ENCODE results near the gene ERC1. TPM values are rescaled to one million over a fixed set of nuclear protein-coding genes. Genes with fewer than 3 reads are reported as not detected.

Gene ERC1
- polyA plus RNA-seq, 5 donors, result 27.0 to 40.4 (median 33.6) TPM

DNA sequence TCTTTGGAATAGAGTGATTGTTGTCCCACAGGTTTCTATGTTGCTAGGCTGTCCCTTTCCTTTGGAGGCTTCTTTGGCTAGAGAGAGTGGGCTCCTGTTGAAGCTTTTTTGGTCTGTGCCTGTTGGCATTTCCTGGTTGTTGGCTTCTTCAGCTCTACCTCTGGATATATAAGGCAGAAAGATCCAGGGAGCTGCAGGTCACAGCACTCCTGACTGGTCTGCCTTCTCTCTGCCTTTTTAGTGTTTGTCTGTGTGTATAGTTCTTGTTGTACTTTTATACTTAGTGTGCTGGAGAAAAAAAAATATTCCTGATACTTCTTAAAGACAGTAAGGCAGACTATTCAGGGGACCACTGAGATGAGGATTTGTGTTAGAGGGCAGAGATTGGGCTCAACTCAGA is 400.7 kb downstream of the ERC1 start:
- DNase-seq, result no peak

DNA sequence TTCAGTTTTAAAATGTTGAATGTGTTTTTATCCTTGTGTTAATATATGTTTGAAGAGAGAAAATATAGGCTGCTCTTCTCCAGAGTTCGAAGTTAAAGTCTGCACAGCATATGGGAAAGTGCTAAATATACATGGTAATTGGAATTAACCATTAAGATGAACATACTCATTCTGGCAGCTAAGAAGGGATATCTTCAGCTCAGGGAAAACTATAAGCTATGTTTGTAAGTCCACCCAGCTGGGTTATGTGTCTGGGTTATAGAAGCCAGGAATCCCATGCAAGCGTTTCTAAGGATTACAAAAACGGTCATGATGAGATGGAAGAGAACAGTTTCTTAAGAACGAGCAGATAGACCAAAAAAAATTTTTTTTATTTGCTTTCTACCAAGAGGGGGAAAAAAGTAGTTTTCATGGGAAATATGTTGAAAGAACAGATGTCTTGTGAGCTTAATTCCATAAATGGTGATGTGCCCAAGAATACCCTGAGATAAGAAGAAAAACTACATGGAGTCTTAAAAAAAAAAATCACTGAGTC is 404.5 kb downstream of the ERC1 start:
- DNase-seq, result no peak

DNA sequence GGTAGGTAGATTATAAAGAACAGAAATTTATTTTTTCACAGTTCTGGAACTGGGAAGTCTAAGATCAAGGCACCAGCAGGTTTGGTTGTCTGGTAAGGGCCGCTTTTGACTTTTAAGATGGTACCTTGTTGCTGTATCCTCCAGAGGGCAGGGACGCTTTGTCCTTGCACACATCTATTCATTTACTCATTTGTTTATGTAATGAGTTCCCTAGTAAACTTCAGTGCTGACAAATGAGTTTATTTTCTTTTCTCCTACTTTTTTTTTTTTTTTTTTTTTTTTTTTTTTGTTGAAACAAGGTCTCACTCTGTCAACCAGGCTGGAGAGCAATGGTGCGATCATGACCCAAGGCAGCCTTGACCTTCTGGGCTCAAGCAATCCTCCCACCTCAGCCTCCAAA is 407.6 kb downstream of the ERC1 start:
- DNase-seq, result no peak

DNA sequence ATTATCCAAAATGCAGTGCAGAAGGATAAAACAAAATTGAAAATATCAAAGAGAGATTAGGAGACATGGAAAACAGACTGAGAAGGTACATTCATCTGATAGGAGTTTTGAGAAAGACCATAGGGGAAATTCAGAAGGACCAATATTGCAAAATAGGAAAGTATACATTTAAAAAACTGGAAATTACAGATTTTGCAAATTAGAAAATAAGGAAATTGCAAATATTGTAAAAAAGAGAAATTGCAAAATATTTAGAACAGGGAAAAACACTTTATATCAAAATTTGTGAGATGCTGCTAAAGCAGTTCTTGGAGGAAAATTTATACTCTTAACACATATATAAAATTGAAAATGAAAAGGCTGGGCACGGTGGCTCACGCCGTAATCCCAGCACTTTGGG is 410.9 kb downstream of the ERC1 start:
- DNase-seq, result no peak

DNA sequence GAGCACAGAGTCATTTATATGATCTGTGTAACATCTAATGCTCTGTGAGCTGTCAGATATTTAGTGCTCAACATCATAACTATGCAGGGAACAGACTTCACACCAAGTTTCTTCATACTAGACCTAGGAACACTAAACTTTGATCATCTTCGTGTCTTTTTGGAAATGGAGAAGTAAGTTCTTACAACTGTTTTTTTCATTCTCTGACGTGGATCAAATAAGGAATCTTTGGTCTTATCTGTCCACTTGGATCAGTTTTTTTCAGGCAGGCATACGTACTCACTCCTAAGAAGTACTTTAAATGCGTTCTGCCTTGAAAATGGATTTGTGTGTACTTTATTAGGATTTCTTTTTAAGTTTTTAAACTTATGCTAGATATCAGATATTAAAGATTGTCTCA is 412.4 kb downstream of the ERC1 start:
- no peak for DNase-seq

DNA sequence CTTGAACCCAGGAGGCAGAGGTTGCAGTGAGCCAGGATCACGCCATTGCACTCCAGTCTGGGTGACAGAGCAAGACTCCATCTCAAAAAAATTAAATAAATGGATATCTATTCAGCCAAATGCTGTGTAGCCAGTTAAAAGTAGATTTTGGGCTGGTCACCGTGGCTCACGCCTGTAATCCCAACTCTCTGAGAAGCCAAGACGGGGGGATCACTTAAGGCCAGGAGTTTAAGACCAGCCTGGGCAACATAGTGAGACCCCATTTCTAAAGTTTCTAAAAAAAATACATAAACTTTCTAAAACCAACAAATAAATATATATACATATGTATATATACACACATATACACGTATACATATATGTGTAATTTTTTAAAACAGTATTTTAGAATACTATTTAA is 414.6 kb downstream of the ERC1 start:
- DNase-seq, result no peak

DNA sequence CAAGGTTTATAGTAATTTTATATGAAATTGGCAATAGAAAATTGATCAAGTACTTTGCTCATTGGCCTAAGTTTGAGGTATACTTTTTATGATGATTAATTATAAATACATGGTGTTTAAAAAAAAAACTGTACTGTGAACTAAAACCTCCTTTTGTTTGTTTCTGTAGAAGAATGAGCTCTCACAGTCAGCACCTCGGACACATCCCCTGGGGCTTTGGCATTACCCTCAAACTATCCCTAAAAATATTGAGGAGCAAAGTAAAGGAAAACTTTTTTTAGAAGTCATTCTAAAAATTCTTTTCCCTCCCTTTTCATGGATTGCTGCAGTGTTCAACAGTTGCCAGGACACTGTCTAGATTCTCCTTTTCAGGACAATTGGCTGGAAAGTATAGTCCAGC is 419.8 kb downstream of the ERC1 start:
- DNase-seq, result no peak

DNA sequence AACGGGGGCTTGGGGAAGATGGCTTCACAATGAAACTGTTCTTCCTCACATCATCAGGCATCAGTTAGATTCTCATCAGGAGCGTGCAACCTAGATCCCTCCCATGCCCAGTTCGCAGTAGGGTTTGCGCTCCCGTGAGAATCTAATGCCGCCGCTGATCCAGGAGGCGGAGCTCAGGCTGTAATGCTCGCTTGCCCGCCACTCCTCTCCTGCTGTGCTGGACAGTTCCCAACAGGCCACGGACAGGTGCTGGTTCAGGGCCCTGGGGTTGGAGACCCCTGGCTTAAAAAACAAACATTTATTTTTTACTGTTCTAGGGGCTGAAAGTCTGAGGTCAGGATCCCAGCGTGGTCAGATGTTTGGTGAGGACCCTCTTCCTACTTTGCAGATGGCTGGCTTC is 422.9 kb downstream of the ERC1 start:
- DNase-seq, result no peak

DNA sequence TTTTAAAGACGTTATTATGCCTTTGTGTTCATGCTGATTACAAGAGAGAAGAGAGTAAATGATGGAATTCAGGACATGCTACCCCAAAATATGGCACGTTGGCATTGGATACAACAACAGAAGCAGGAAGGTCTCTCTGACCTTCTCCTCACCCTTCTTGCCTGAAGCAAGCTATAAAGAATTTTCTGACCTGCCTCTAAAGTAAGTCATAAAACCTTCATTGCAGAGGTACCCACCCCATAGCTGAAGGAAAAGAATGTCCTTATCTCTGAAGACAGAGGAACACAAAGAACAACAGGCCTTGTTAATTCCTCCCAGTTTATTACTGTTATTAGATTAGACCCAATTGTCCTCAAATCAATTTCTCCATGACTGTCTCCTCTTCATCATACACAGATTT is 427.1 kb downstream of the ERC1 start:
- no peak for DNase-seq

DNA sequence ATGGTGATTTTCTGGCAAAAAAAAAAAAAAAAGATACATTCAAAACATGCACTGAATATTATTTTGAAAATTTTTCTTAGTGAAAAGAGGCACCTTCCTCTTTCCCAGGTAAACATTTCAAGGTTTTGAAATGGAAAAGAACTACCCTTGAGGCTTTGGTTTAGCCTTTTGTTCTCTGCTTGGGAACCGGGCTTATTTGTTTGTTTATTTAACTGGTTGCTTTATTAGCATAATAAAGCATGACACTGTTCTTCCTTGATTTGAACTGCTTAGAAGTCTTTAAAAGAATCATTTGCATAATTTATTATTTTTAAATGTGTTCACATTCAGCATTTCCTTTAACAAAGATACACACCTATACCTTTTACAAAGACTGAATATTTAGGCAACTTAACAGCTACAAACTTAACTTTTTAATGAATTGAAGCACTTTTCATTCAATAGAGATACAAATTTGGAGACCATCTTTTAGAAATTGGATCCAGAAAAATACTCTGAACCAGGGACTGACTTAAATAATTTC is 428.9 kb downstream of the ERC1 start:
- no peak for DNase-seq

DNA sequence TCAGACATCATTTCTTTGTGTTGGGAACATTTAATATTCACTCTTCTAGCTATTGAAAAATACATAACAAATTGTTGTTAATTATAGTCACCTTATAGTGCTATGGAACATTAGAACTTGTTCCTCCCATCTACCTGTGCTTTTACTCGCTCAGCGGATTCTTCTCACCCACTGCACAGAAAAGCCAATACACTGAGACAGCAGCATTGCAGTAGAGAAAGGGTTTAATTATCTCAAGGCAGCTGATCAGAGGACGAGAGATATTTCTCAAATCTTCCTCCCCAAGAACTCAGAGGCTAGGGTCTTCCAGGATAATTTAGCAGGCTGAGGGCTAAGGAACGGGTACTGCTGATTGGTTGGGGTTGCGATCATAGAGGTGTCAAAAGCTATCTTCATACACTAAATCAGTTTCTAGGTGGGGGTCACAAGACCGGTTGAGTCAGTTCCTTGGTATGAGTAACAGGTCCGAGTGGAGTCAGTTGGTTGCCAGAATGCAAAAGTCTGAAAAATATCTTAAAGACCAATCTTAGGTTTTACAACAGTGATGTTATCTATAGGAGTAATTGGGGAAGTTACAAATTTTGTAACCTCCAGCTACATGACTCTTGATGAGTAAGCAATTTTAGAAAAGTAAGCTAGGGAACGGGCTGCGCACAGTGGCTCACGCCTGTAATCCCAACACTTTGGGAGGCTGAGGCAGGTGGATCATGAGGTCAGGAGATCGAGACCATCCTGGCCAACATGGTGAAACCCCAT is 430.2 kb downstream of the ERC1 start:
- no peak for DNase-seq

DNA sequence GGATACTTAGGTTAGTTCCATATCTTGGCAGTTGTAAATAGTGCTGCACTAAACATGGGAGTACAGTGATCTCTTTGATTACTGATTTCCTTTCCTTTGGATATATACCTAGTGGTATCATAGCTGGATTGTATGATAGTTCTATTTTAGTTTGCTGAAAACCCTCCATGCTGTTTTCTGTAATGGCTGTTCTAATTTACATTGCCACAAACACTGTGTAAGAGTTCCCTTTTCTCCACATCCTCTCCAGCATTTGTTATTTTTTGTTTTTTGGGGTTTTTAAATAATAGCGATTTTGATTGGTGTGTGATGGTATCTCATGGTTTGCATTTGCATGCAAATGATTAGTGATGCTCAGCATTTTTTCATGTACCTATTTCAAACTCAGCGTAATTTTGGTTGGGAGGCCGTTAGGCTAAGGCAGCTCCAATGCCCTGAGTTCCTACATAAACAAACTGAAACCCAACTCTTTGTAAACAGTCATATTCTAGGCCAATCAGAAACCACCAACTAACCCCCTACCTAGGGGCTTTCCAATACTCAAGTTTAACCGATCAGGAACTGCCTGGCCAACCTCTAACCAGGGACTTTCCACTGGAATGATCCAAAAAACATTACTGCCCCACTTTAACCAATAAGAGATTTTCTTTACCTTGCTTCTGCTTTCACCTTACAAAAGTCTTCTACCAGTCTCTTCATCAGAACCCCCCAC is 431.7 kb downstream of the ERC1 start:
- no peak for DNase-seq

DNA sequence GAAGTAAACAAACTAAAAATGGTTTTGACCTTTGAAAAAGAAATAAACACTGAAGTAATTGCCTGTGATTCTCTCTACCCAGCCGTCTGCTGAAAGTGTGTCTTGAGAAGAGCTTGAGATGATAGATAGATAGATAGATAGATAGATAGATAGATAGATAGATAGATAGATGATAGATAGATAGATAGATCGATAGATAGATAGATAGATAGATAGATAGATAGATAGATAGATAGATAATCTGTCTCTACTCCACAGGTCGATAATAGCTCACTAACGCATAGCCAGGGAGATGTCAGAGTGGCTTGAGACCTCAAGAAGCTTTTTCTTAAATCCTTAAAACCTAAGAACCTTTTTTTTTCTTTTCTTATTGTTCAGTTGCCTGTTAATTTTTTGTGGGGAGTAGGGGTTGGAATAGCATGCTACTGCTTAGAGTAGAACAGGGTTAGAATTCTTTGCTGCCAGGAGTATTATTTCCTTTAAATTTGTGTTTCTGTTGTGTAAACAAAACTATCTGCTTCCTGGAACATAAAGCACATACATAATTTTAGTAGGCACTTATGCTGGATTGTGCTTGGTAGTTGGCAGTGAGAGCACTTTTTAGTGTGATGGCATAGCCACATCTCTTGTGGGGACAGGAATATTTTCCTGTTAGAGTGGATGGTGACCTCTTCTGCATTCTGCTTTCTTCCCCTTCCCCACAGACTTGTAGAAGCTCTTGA is 433.8 kb downstream of the ERC1 start:
- no peak for DNase-seq

DNA sequence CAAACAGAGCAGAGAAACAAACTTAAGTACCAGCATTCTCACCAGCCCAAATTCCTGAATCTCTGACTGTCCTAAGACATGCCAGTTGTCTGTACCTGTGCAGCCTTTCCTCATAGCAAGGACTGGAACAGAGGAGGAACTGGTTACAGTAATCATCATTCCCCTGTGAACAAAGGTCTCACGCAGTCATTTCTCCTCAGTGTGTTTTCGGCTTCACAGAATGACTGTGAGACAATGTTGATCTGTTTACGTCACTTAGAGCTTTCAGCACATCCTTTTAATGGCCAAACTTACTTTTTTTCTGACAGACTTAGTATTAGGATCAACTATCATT is 434.3 kb downstream of the ERC1 start:
- no peak for DNase-seq

DNA sequence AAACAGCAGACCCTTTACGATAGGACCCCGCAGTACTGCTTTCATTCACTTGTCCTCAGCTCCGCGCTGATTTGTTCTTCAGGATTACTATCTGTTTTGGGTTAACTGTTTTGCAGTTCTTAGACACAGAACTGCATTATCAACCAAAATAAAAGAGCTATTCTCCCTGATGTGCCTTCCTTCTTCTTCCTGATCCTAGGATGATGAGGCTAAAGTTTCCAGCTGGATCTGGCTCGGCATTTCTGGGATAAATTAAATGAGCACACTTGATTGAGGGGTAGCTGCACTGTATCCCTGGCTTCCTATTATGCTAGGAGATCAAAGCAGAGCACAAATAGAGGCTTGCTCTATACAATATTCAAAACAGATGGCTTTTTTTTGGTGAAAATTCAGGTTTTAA is 437.6 kb downstream of the ERC1 start:
- no peak for DNase-seq

DNA sequence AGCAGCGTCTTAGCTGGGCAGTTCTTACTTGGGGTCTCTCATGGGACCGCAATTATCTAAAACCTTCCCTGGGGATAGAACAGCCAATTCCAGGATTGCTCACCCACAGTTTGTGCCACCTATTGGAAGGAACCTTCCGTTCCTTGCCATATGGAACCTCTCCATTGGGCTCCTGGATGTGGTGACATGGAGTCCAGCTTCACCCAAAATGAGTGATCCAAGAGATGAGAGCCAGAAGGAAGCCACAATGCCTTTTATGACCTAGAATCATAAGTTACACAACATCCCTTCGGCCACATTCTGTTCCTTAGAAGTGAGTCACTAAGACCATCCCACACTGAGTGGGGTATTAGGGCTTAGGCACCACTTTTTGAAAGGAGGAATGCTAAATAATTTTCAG is 439.0 kb downstream of the ERC1 start:
- DNase-seq, result no peak

DNA sequence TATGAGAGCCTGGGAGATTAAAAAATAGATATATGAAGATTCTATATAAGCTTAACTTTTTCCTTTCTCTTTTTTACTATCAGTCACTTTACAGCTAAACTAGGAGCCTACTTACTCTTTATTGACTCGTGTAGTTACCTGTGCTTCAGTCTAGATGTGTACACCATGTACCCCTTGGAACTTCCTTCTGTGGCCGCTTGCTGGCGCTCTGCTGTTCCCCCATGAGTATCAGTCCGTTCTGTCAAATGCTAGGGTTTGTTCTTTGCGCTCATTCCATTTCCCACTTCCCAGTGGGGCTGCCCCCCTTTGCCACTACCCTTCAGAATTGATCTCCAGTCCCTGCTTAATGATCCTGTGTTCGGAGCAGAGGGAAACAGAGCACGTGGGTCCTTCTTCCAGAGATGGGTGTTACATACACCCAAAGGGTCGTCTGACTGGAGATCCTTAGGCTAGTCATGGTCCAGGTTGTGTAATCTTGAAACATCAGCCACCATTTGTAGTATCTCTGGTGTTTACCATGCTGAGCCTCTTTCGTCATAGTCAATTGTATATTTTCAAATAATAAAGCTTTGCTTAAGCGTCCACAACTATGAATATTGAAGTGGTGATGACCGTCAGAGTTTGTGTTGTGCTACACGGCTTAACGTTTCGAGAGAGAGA is 443.4 kb downstream of the ERC1 start:
- no peak for DNase-seq

DNA sequence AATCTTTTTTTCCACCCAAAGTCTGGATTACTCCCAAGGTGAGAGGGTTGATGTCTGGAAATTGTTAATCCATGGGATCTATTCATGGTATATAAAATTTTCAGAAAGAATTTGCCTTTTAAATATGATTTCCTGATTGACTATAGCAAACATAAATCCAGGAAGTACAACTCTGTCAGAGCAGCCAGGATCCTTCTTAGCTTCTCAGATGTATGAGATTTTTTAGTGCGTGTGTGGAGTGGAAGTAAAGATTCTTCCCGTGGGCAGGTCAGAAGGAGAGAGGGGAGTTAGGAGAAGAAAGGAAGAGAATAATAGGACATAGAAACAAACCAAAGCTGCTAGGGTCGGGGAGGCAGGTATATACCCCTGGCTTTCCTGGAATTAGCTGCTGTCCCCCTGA is 444.0 kb downstream of the ERC1 start:
- DNase-seq, result no peak

DNA sequence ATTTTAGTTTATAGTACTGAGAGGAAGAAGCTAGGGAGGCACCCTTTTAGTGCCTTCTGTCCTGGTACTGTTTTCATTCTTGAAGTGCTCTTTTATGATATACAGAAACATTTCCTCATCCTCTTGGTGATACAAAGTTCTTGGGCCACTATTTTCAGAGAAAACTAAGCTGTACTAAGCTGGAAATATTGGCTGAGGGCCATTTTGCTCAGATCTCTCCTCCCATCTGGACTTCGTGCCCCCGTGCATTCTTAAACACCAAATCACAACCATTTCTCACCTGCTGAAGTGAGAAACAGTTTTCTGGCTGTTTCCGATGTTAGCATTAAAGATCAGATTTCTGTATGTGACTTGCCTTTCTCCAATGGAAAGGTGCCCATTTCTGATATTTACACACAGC is 444.4 kb downstream of the ERC1 start:
- no peak for DNase-seq

DNA sequence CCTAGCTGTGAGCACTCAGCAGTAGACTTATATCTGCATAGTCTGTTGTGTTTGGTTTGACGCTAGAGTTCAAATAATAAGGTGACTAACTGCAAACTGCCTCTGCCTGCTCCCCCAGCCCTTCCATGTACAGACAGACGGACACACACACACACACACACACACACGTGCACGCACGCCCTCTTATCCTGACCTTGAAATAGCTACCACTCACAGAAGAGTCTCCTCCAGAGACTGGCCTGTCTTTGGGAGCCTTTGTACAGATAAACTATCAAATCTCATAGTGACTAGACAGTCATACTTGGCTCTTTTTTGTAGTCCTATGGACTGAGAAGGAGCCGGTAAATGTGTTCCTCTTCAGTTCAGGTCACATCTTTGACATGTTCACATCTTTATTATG is 445.0 kb downstream of the ERC1 start:
- no peak for DNase-seq

DNA sequence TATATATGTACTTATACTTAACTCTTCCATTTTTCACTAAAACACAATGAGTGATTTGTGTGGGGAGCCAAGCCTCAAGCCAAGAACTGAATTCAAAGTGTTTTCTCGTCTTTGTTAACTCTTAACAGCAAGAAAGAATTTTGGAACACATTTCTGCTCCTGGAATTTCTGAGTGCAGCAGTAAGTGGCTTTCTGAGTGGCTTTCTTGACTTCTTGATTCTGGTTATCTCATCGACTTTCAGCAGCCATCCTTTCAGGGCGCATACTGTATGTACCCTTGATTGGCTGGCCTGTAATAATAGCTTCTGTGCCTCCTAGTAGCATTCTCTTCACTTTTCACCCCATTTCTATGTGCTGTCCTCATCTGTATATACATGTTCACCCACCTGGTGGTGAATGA is 446.0 kb downstream of the ERC1 start:
- DNase-seq, result no peak

DNA sequence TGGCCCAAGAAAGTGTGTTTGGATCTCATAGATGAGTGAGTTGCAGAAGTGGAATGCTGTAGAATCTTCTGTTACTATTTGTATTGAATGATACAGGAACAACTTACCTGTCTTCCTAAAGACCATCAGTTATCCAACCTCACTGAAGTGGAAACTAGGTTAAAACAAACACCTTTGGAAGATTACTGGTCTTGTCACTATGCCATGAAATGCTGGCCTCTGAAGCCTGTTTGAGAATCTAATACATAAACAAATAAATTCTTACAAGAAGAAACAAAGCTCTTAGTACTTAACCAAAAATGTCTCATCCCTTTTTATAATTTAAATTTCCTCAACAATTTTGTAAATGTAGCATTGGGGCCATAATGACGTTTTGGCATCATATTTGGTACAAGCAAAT is 448.2 kb downstream of the ERC1 start:
- DNase-seq, result no peak

All from right lung (tissue), 5 donors.